Tibial artery (tissue), 4 donors: ENCODE results near the gene ISG20L2.
A peak's percentile ranks its signal among the peaks of the same experiment; 100 is the strongest.

Experiments
- DNase-seq, 2 donors: peaks; one replicate each; pipeline ENCODE4 v3.0.0-alpha.2; 2019
- H3K27ac ChIP-seq, 2 donors: fragments of 200-600 bp; sonication (generic) in 1 of 2; 1 replicate in 1 of 2; 2 replicates in 1 of 2; pipeline ENCODE4 v1.5.1; 2018 to 2019; ENCODE audit warnings: mild to moderate bottlenecking in 1 of 2
- H3K27me3 ChIP-seq, 2 donors: fragments of 200-600 bp; sonication (generic) in 1 of 2; one replicate each; pipeline versions ENCODE4 v1.5.1 to v1.6.0; 2016 to 2019
- H3K36me3 ChIP-seq, 3 donors: fragments of 200-600 bp; sonication (generic) in 2 of 3; one replicate each; pipeline ENCODE4 v1.5.1; 2016 to 2019; ENCODE audit warnings: mild to moderate bottlenecking in 2 of 3
- H3K4me1 ChIP-seq, 4 donors: fragments of 200-600 bp; sonication (generic) in 2 of 4; 1 replicate in 3 of 4; 2 replicates in 1 of 4; pipeline ENCODE4 v1.5.1; 2016 to 2019
- H3K4me3 ChIP-seq, 2 donors: fragments of 200-600 bp; sonication (generic) in 1 of 2; 1 replicate in 1 of 2; 2 replicates in 1 of 2; pipeline ENCODE4 v1.5.1; 2018 to 2019; ENCODE audit warnings: mild to moderate bottlenecking in 2 of 2
- H3K9me3 ChIP-seq, 3 donors: fragments of 200-600 bp; sonication (generic) in 1 of 3; one replicate each; pipeline ENCODE4 v1.5.1; 2016 to 2019
- intact Hi-C: fragments of 100-400 bp; cut with DNase I; formaldehyde crosslinking; loops from one replicate; pipeline ENCODE4 v1.15.0; 2023; ENCODE audit warnings: low total_unique reads
- TF ChIP-seq, protein P1 (sequence below), 2 experiments: fragments of 200-600 bp in 1 of 2; fragments of 450-650 bp in 1 of 2; IDR thresholded peaks; one replicate each; pipeline ENCODE4 v1.5.1; 2017 to 2019; ENCODE audit warnings: antibody characterized with exemption in 2 of 2, mild to moderate bottlenecking in 1 of 2, moderate library complexity in 1 of 2

The ISG20L2 gene

GRCh38 chr1:156748670-156749418 is 20.3 kb upstream of the ISG20L2 start:
- Histone ChIP-seq H3K4me1 (peaks cover 0 to 70% (median 57%) of the 10 kb centered on the region in 4 donors), H3K27me3 (no peaks in the 10 kb centered on the region), H3K27ac (peak overlapping the region; percentile 98 to 99), H3K9me3 (no peaks in the 10 kb centered on the region), H3K4me3 (peak overlapping the region; percentile 82 to 91), H3K36me3 (peaks cover 5 to 14% (median 13%) of the 10 kb centered on the region in 3 donors)
- peak; percentile 75 to 81 for DNase-seq
- TF ChIP-seq, protein P1, sequence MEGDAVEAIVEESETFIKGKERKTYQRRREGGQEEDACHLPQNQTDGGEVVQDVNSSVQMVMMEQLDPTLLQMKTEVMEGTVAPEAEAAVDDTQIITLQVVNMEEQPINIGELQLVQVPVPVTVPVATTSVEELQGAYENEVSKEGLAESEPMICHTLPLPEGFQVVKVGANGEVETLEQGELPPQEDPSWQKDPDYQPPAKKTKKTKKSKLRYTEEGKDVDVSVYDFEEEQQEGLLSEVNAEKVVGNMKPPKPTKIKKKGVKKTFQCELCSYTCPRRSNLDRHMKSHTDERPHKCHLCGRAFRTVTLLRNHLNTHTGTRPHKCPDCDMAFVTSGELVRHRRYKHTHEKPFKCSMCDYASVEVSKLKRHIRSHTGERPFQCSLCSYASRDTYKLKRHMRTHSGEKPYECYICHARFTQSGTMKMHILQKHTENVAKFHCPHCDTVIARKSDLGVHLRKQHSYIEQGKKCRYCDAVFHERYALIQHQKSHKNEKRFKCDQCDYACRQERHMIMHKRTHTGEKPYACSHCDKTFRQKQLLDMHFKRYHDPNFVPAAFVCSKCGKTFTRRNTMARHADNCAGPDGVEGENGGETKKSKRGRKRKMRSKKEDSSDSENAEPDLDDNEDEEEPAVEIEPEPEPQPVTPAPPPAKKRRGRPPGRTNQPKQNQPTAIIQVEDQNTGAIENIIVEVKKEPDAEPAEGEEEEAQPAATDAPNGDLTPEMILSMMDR (IDR thresholded peaks at IDR 0.05), result no peak
- intact Hi-C loops, result no loop called here

DNA sequence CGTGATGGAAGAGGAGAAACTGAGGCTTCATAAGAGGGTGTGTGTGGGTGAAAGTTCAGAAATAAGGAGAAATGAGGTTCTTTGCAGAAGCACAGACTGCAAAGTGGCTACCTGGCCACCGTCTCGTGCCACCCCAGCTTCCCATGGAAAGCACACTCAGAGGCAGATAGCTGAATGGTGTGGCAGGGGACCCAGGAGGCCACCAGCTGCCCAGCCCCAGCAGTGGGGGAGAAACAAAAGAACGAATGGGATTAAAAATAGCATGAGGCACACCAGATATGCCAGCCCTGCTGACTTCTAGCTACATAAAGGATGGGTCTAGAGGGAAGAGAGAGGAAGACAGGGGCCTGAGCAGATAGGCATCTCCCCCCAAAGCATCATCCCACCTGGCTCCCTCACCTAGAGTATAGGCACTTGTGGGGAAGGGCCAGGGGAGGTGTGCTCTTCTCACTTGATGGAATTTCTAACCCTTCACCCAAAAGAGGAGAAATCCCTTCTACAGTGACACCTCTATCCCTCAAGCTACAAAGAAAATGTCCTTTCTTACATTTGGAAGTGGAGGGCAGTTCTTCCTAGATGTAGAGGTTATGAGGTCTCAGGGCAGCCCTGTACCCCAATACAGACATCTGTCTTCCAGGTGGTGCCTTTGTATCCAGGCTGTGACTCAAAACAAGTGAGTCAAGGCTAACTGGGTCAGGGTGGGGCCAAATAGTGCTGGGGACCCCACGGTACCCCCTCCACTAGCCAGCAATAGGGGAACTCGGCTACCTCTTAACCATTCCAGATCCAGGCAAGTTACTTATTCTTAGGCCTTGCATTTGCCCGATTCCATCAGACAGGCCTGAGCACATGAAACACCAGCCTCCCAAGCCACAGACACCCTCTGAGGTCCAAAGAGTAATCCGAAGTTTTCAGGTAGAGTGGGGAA is 19.4 kb upstream of the ISG20L2 start:
- H3K27ac ChIP-seq, result peak overlapping the region; percentile 98 to 99
- intact Hi-C loops, result no loop called here
- no peak for DNase-seq

GRCh38 chr1:156746728-156747631 is 18.4 kb upstream of the ISG20L2 start:
- peak; percentile 97 to 98 for DNase-seq
- Histone ChIP-seq H3K9me3 (no peaks in the 10 kb centered on the region), H3K27ac (peak overlapping the region; percentile 98 to 99), H3K27me3 (no peaks in the 10 kb centered on the region), H3K36me3 (peaks cover 16 to 32% (median 32%) of the 10 kb centered on the region in 3 donors), H3K4me1 (peaks cover 0 to 58% (median 47%) of the 10 kb centered on the region in 4 donors), H3K4me3 (peak overlapping the region; percentile 82 to 91)
- TF ChIP-seq, protein P1 (IDR thresholded peaks at IDR 0.05), result no peak
- intact Hi-C loops, result no loop called here

More for the DNA sequence above, 19.4 kb upstream of the ISG20L2 start:
- H3K4me1 ChIP-seq, result peaks cover 0 to 65% (median 54%) of the 10 kb centered on the region in 4 donors
- H3K36me3 ChIP-seq, result peaks cover 13 to 22% (median 21%) of the 10 kb centered on the region in 3 donors
- TF ChIP-seq, protein P1 (IDR thresholded peaks at IDR 0.05), result no peak
- H3K4me3 ChIP-seq, result peak overlapping the region; percentile 82 to 91
- H3K27me3 ChIP-seq, result no peaks in the 10 kb centered on the region
- no peaks in the 10 kb centered on the region for H3K9me3 ChIP-seq

- Histone ChIP-seq H3K9me3 (no peaks in the 10 kb centered on the region), H3K4me1 (peaks cover 0 to 64% (median 50%) of the 10 kb centered on the region in 4 donors), H3K36me3 (peaks cover 16 to 34% (median 32%) of the 10 kb centered on the region in 3 donors), H3K27me3 (no peaks in the 10 kb centered on the region), H3K4me3 (peak overlapping the region; percentile 82 to 91), H3K27ac (peak overlapping the region; percentile 98 to 99)
- intact Hi-C loops, result no loop called here
- DNase-seq, result no peak
- TF ChIP-seq, protein P1 (IDR thresholded peaks at IDR 0.05), result no peak
Measured at GRCh38 chr1:156746406-156746727, 17.8 kb upstream of the ISG20L2 start.

DNA sequence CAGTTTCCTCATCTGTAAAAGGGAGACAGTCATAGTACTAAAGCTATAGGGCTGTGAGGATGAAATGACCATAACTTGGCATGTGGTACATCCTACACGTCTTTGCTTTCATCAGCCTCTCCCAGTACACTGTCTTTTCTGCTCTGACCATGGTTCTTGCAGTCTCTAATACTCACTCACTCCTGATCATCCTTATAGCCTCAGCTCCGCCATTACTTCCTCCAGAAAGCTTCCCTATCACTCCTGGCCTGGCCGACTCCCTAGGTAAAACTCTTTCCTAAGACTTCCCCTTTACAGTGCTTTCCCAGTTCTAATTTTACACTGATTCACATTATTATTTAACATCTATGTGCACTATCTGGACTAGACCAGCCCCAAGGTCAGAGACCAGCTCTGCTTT is 17.3 kb upstream of the ISG20L2 start:
- intact Hi-C loops, result no loop called here
- Histone ChIP-seq H3K36me3 (peaks cover 16 to 34% (median 32%) of the 10 kb centered on the region in 3 donors), H3K4me1 (peaks cover 0 to 66% (median 52%) of the 10 kb centered on the region in 4 donors), H3K9me3 (no peaks in the 10 kb centered on the region), H3K27me3 (no peaks in the 10 kb centered on the region), H3K27ac (peak overlapping the region; percentile 98 to 99), H3K4me3 (peak overlapping the region; percentile 82 to 91)
- TF ChIP-seq, protein P1 (IDR thresholded peaks at IDR 0.05), result no peak
- DNase-seq, result no peak
